ENCODE measurements around the gene NOS2. TPM values are rescaled to one million over a fixed set of nuclear protein-coding genes. Genes with fewer than 3 reads are reported as not detected.
"Not testable (repeated sequence)": the region's sequence is repeated elsewhere in the genome, so short reads cannot be mapped to it uniquely, and the experiment has no call there.

The NOS2 gene
- total and polyA plus RNA-seq, 2 experiments from 2014 or later, result 6.7 to 7.9 TPM

GRCh38 chr17:27746881-27747280 is 53.4 kb downstream of the NOS2 start:
- no peaks in the 10 kb centered on the region for H3K9me2 ChIP-seq (replicated peaks; ENCODE audit: insufficient read depth)
- H2AFZ ChIP-seq, result no peak overlapping the region
- H3K4me3 ChIP-seq, result no peak overlapping the region
- no peak for DNase-seq (ENCODE audit: low spot score)
- TF ChIP-seq EZH2 (IDR thresholded peaks at IDR 0.05; ENCODE audit: borderline replicate concordance) (no peak), CTCF (IDR thresholded peaks at IDR 0.05; ENCODE audit: poor library complexity) (no peak), EZH2phosphoT487 (IDR thresholded peaks at IDR 0.05; ENCODE audit: low read depth, severe bottlenecking, unreplicated experiment) (no peak)
- no peaks in the 10 kb centered on the region for H3K79me2 ChIP-seq
- H3K4me1 ChIP-seq (ENCODE audit: insufficient read depth), result no peaks in the 10 kb centered on the region
- H4K20me1 ChIP-seq (ENCODE audit: insufficient read depth, poor library complexity, severe bottlenecking), result no peaks in the 10 kb centered on the region
- no peak overlapping the region for H3K4me2 ChIP-seq
- 94% methylated on average over 5 of the region's 5 CpGs for WGBS (ENCODE audit: low lambda C conversion rate, missing lambda C conversion rate)
- H3K27ac ChIP-seq, result no peak overlapping the region
- no peaks in the 10 kb centered on the region for H3K9me3 ChIP-seq (ENCODE audit: low read depth)
- H3K27me3 ChIP-seq, result no peaks in the 10 kb centered on the region
- H3K36me3 ChIP-seq (replicated peaks; ENCODE audit: insufficient read depth, low read depth), result no peaks in the 10 kb centered on the region

GRCh38 chr17:27746320-27746719 is 54.0 kb downstream of the NOS2 start:
- not testable (repeated sequence) for H3K4me2 ChIP-seq; DNase-seq (ENCODE audit: low spot score); H3K4me1 ChIP-seq (ENCODE audit: insufficient read depth); H3K27me3 ChIP-seq; H3K27ac ChIP-seq; H3K36me3 ChIP-seq (replicated peaks; ENCODE audit: insufficient read depth, low read depth); H3K4me3 ChIP-seq; H3K79me2 ChIP-seq; H3K9me2 ChIP-seq (replicated peaks; ENCODE audit: insufficient read depth); H3K9me3 ChIP-seq (ENCODE audit: low read depth); H4K20me1 ChIP-seq (ENCODE audit: insufficient read depth, poor library complexity, severe bottlenecking); H2AFZ ChIP-seq
- WGBS (ENCODE audit: low lambda C conversion rate, missing lambda C conversion rate), result 80% methylated on average over 1 of the region's 5 CpGs

GRCh38 chr17:27745207-27745830 is 55.0 kb downstream of the NOS2 start:
- not testable (repeated sequence) for H3K36me3 ChIP-seq (replicated peaks; ENCODE audit: insufficient read depth, low read depth); H3K9me2 ChIP-seq (replicated peaks; ENCODE audit: insufficient read depth); H3K9me3 ChIP-seq (ENCODE audit: low read depth); H3K27me3 ChIP-seq; DNase-seq (ENCODE audit: low spot score); H3K4me1 ChIP-seq (ENCODE audit: insufficient read depth); H2AFZ ChIP-seq; H3K4me3 ChIP-seq; H4K20me1 ChIP-seq (ENCODE audit: insufficient read depth, poor library complexity, severe bottlenecking); H3K27ac ChIP-seq; H3K4me2 ChIP-seq; H3K79me2 ChIP-seq
- WGBS (ENCODE audit: low lambda C conversion rate, missing lambda C conversion rate), result 80% methylated on average over 13 of the region's 13 CpGs

- DNase-seq (ENCODE audit: low spot score), result no peak
- 92% methylated on average over 8 of the region's 8 CpGs for WGBS (ENCODE audit: low lambda C conversion rate, missing lambda C conversion rate)
- TF ChIP-seq EZH2 (IDR thresholded peaks at IDR 0.05; ENCODE audit: borderline replicate concordance) (no peak), EZH2phosphoT487 (IDR thresholded peaks at IDR 0.05; ENCODE audit: low read depth, severe bottlenecking, unreplicated experiment) (no peak), CTCF (IDR thresholded peaks at IDR 0.05; ENCODE audit: poor library complexity) (no peak)
Observed at GRCh38 chr17:27743281-27743885, 56.9 kb downstream of the NOS2 start.

More at GRCh38 chr17:27743281-27743885, 56.9 kb downstream of the NOS2 start:
- H3K79me2 ChIP-seq, result no peaks in the 10 kb centered on the region
- no peaks in the 10 kb centered on the region for H3K9me3 ChIP-seq (ENCODE audit: low read depth)
- H3K4me1 ChIP-seq (ENCODE audit: insufficient read depth), result no peaks in the 10 kb centered on the region
- no peaks in the 10 kb centered on the region for H3K27me3 ChIP-seq
- no peak overlapping the region for H3K27ac ChIP-seq
- no peaks in the 10 kb centered on the region for H4K20me1 ChIP-seq (ENCODE audit: insufficient read depth, poor library complexity, severe bottlenecking)
- no peak overlapping the region for H3K4me3 ChIP-seq
- H2AFZ ChIP-seq, result no peak overlapping the region
- H3K4me2 ChIP-seq, result no peak overlapping the region
- H3K36me3 ChIP-seq (replicated peaks; ENCODE audit: insufficient read depth, low read depth), result no peaks in the 10 kb centered on the region
- no peaks in the 10 kb centered on the region for H3K9me2 ChIP-seq (replicated peaks; ENCODE audit: insufficient read depth)

Data from hepatocyte (in vitro differentiated cells).